Stimulated activated CD4-positive, alpha-beta T cell treated with anti-CD3 and anti-CD28 coated beads, Interleukin-12 subunit alpha, Interleukin-12 subunit beta, amount 100 ng/mL, for 48 hours (primary cell): ENCODE results near the gene GPRIN2.
A peak's percentile ranks its signal among the peaks of the same experiment; 100 is the strongest.
"Not testable (repeated sequence)": the region's sequence is repeated elsewhere in the genome, so short reads cannot be mapped to it uniquely, and the experiment has no call there.

Source experiments
- DNase-seq, 3 donors: peaks; one replicate each; pipeline ENCODE4 v3.0.0-alpha.2; 2020; ENCODE audit warnings: low read depth in 2 of 3, low spot score in 1 of 3

GPRIN2 gene

DNA sequence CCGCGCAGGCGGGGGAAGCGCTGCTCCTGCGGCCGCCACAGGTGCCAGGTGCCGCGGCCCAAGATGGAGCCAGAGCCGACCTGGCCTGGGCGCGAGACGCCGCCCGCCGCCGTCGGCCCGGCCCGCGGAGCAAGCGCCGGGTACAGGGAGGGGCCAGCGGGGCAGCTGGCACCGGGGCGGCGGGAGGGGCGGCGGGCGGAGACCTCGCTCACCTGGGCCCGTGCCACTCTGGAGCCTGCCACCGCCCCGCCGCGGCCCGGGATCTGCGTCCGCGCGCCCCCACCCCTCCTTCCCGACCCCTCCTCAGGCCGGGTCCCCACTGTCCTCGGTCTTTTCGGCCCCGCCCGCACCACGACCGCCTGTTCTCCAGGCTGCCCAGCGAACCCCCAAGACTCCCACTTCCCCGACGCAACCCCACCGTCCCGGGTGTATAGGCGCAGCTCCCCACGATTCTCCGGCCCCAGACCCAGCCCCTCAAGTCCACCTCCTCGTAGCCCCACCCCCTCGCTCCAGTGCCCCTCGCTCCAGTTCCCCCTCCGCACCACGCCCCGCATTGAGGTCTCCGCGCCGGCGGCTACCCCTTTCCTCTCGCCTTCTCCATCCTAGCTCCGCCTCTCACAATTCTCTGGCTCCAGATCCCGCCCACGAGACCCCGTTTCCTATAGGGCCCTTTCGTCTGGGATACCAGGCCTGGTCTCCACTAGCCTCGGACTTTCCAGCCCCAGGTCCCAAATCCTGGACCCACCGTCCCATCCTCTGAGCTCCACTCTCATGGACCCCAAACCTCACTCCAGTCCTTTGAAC is at the start of gene GPRIN2:
GPRIN2 (minus strand) TSS at position 144 of the 804 bp plus-strand sequence. CDS start 5,922 bp downstream, outside the sequence.
- DNase-seq = no peak

DNA sequence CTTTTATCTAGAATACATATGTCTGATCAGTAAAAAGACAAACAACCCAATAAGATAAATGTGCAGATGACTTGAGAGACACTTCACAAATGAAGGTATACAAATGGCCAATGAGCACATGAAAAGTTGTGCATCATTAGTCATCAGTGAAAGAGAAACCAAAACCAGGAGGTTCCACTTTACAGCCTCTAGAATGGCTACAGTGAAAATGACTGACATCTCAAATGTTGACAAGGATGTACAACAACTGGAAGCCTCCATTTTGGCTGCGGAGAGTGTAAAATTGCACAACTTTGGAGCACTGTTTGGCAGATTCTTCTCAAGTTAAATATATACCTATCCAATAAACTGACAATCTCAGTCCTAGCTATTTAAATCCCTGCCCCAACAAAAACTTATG is 44.1 kb upstream of the GPRIN2 start:
- DNase-seq = not testable (repeated sequence)

DNA sequence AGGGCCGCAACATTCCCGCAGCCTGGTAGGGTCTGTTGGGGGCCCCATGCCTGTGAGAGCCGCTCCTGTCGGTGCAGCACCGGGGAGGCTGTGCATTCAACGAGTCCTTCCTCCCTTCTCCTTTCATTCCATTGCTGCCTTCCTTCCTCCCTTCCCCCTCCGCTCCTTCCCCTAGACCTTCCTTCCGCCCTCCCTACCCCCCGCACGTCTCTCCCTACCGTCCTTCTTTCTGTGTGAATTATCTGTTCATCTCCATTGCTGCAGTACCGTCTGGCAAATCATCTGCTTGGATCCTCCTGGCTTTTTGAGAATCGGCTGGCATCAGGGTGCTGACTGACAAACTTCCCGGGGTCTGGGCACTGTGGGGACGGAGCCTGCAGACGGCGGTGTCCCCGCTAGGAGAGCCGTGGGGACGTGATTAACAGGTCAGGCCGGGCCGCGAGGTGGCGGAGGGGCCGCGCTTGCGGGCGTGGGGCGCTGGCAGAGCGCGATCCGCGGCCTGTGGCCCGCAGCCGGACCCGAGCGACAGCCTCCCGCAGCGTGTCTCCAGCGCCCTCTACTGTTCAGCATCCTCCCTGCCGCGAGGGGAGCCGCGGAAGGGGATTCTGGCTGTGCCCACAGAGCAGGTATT is 41.3 kb upstream of the GPRIN2 start:
- peak in 1 of 3 donors; percentile 18 for DNase-seq

DNA sequence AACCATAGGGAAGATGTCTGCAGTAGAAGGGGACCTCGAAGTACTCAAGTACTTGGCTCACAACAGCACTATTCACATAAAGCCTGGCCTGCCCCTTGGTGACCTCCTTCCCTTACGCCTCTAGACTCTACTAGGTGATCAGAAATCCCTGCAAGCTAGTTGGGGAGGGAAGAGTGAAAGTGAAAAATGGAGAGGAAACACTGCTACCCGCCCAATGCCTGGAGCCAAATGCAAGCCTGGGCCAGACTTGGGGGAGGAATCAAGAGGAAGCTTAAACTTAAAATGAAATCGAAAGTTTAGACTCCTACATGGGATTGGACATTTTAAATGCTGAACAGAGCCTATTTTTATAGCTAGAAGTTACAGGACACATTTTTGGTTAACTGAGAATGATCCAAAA is 40.1 kb upstream of the GPRIN2 start:
- not testable (repeated sequence) for DNase-seq

DNA sequence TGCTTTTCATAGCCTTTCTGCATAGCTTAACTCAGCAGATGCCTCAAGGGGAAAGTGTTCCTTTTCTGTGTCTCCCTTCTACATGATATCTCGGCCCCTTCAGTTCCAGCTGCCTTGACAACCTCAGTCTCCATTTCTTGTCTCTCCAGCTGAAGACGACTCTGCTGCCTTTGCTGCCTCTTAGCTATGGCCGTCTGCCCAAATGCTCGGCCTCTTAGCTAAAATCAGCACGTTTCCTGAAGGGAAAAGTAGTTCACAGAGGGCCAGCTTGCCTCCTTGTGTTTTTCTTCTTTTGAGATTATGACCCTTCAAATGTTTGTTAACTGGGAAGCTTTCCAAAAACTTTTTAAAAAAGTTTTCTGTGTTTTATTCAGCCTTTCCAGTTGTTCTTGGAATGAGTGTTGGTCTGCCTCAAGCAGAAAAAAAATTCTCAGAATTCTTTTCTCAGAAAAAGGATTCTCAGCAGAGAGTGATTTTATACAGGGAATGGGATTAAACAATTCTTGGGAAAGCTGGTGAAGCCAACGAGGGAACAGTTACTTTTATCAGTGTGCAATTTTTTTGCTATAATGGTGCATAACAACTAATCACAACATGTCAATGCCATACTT is 38.1 kb upstream of the GPRIN2 start:
- not testable (repeated sequence) for DNase-seq

DNA sequence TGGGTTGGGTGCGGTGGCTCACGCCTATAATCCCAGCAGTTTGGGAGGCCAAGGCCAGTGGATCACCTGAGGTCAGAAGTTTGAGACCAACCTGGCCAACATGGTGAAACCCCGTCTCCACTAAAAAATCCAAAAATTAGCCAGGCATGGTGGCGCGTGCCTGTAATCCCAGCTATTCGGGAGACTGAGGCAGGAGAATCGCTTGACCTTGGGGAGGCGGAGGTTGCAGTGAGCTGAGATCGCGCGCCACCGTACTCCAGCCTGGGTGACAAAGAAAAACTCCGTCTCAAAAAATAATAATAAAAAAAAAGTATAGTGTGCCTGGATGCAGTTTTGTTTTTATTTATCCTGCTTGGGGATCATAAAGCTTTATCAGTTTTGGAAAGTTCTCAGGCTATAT is 36.8 kb upstream of the GPRIN2 start:
- not testable (repeated sequence) for DNase-seq

DNA sequence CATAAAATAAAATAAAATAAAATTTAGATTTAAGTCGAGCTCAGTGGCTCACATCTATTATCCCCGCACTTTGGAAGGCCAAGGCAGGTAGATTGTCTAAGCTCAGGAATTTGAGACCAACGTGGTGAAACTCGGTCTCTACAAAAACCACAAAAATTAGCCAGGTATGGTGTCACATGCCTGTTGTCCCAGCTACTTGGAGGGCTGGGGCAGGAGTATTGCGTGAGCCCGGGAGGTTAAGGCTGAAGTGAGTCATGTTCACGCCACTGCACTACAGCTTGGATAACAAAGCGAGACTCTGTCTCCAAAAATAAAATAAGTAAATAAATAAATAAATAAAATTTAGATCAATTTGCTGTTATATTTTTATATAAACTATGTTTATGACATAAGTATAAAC is 34.6 kb upstream of the GPRIN2 start:
- DNase-seq = not testable (repeated sequence)

DNA sequence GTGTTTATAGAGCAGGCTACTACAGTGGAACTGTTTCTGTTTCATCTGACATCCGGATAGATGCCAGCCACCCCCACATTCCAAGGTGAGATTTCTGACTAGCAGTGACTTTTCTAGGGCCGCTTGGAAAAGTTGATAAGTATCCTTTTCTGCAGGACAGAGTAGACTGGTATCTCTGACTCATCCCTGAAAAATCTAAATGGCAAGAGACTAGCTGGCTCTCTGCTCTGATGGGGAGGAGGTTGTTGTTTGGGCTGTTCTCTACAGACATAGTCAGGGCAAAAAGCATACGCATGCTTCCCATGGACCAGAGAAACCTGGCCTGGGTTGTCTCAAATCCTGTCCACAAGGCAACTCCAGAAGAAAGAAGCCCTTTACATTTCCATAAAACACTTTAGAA is 33.1 kb upstream of the GPRIN2 start:
- not testable (repeated sequence) for DNase-seq

DNA sequence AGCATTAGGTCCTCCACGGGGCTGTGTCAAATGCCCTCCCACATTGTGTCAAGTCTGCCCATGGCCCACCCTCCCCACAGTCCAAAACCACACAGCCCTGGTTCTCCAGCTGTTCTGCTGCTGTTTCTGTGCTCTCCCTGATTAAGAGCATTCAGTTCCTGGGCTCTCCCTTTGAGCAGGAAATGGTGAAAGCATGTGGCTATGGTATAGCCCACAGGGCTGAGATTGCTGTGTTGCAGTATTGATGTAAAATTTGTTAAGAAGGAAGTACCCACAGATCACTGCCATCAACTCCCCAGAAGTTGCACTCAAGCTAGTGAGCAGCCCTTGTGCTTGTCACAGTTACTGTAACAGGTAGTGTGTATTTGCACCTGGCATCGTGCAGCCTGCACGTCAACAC is 31.8 kb upstream of the GPRIN2 start:
- not testable (repeated sequence) for DNase-seq

DNA sequence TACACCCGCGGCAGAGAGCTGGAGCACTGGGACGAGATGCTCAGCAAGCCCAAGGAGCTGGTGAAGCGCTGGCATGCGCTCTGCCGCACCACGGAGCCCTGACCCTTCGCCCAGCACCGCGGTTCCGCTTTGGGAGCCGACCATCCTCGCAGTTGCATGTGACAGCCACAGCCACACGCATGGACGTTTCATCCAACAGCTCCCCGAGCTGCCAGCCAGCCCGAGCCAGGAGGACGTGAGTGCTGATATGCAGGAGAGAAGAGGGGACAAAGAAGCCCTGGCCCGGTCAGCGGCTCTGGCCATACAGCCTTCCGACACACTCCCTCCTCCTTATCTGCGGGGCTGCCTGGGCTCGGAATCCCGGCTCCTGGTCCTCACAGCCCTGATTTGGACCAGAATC is 31.1 kb upstream of the GPRIN2 start:
- not testable (repeated sequence) for DNase-seq

DNA sequence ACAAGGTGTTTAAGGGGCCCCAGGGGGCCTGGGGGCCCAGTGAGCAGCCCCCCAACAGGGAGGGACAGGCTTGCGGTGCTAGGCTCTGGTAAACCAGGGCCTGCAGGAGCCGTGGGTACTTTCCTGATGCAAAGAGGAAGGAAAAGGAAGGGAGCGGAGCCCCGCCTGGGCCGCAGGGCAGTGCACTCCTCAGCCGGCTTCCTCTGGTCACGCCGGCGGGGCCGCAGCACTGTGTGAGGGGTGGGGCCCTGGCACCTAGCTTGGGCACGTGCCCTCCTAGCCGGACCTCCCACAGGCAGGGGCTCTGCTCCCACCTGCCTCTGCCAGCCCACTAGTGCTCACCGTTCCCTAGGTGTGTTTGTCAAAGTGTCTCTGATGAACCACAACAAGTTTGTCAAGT is 28.8 kb upstream of the GPRIN2 start:
- DNase-seq = not testable (repeated sequence)

DNA sequence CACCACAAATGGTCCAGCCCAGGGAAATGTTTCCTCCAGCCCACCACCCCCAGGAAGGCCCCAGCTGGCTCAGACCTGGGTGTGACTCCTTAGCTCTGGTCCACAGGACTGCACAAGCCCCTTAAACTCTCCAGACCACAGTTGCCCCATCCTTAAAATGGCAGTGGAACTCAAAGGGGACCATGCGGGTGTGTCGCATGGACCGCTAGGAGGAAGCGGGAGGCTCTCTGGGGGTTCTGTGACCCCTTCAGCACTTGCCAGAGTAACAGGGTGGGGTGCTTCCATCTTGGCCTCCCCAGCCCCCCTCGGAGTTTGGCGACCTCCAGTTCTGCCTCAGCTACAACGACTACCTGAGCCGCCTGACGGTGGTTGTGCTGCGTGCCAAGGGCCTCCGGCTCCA is 27.7 kb upstream of the GPRIN2 start:
- not testable (repeated sequence) for DNase-seq

DNA sequence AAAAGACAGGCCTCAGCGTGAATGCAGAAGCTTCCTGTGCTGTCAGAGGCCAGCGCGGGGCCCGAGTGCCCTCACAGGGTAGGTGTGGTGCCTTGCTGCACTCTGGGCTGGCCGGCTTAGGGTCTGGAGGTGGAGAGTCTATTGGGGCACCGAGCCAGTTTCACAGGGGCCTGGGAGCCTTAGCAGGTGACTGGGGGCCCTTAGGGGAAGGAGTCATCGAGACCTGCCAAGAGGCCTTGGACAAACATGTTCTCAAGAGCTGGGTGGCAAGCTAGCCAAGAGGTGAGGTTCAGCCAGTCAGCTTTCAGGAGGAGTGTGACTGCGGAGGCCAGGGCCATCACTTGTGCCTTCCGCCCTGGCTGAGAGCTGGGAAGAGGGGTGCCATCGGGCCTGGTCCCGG is 26.1 kb upstream of the GPRIN2 start:
- DNase-seq = not testable (repeated sequence)

DNA sequence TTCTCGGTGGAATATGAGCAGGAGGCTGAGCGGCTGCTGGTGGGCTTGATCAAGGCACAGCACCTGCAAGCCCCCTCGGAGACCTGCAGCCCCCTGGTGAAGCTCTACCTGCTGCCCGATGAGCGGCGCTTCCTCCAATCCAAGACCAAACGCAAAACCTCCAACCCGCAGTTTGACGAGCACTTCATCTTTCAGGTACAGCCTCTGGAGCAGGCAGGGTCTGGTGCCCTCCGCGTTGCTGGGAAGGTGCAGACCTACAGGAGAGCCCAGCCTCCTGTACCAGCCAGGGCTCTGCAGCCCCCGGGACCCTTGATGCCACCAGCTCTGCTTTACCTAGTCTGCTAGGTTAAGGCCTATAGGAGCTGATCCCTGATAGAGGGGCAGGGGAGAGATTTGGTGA is 25.5 kb upstream of the GPRIN2 start:
- not testable (repeated sequence) for DNase-seq

DNA sequence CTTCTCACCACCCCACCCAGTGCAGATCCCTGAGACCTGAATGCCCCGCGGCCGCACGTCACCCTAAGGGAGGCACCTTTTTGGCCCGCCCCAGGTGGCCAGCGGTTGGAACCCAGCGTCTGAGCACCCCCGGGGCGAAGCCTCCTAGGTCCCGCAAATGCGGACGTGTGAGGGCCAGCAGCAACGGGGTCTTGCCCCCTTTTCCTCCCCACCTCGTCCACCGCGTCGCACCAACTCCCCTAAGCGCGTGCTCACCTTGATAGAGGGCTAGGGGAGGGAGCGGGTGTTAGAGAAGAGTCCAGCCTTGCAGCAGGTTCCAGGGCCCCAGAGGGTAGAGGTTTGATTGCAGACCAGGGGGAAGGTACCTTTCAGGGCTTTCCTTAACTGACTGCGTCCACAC is 22.9 kb upstream of the GPRIN2 start:
- not testable (repeated sequence) for DNase-seq

DNA sequence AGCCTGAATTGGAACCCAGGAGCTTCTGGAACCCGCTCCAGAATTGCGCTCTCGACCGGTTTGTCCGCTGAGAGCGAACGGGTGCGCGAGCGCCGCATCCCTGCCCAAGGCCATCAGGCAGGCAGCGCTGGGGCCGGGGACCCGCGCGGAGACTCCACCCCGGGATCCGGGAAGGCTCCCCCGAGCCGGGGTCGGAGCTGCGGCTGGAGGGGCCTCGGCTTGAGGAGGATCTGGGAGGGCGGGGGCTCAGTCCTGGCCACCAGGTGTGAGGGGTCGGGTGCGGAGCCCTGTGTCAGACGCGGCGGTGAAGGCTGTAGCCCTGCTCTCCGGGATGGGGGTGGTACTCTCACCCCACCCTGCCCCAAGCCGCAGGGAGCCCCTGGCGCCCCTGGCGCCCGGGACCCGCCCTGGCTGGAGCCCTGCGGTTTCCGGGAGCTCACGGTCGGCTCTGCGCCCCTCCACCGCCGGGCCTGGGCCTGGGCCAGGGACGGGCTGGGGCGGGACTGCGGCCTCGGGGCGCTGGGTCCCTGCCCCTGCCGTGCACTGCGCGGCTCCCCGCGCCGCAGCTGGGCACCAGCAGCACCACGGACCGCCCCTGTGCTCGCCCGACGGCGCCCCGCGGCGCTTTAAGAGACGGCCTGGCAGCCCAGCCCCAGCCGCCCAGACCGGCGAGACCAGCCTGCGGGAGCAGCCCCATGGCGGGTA is 22.2 kb upstream of the GPRIN2 start, which contains the start of gene SYT15:
SYT15 (plus strand) TSS at position 655 of the 705 bp plus-strand sequence; CDS start at position 696, 41 bp downstream.
- DNase-seq = not testable (repeated sequence)

DNA sequence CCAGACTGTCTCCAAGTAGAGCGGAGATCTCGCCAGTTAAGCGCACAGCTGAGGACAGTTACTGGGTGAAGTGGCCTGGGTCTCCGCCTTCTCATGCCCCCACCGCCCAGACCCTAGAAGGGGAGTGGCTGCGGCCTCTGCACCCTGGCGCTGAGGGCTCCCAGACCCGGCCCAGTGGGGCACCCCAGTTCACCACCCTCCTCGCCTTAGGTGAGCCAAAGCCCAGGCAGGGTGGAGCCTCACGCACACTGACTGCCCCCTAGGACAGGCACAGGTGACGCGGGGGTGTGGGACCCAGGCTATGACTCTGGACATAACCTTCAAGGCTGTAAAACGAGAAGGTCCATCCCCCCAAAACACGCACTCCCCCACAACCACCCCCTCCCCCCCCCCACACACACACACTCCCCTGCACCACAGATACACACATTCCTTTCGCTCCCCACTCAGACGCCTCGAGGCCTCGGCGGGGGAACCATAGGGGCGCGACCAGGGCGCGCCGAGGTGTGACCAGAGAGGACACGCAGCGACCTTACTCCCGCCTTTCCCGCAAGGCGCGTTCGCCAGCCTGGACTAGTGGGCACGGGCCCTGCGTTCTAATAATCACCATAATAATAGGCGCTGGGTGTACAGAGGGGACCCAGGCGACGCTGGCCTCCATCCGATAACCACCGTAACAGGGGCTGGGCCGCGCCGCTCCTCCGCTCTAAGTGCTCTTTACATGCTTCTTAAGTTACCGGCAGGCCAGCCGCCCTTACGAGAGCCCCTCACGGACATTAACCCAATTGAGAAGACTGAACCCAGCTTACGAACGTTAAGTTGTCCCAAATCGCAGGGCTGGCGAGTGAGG is 21.4 kb upstream of the GPRIN2 start:
- DNase-seq = not testable (repeated sequence)

DNA sequence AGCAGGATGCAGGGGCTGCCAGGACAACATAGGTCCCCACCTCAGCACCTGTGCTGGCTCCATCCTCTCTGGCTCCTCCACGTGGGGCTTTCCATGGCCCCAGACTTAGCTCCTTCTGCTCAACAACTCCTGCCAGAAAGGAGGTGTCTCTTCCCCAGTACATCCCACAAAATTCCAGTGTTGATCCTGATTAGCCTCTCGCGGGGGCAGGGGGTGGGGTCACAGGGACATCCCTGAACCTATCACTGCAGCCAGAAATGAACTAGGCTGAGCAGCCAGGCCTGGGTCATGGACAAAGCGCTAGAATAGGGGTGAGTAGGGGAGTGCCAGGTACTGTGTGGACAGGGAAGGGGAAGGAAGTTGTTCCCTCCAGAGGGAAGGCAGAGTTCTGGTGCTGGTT is 17.4 kb upstream of the GPRIN2 start:
- not testable (repeated sequence) for DNase-seq

DNA sequence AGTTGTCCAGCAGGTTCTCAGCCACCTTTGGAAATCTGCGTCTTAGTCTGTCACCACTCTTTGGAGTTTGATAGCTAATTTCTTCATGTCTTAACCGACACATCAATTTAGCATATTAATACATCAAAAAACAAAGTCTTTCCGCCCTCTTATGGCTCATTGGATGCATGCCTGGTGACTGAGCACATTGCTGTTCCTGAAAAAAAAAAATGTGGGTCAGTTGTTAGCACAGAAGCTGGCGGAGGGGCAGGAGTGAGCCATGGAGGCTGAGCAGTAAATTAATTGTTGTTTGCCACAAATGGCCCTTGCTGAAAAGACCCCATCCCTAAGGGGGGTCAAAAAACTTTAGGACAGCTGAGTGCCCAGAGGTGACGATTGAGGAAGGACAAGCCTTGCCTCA is 16.9 kb upstream of the GPRIN2 start:
- not testable (repeated sequence) for DNase-seq

DNA sequence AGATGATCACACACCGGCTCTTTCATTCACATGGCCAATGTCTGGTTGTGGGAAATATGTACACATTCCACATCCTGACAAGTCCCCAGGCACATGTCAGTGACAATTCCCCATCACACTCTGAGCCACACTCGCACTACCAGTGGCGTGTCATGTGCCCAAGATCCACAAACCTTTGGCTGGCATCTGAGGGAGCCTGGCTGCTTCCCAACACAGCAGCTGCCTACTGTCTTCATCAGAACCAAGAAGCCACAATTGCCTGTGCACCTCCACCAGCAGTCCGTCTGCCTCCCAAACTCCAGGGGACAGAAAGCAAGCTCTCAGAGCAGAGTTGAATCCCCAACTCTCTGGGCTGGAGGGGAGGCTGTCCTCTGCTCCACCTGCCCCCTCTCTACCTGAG is 16.3 kb upstream of the GPRIN2 start:
- DNase-seq = not testable (repeated sequence)
